ENCODE measurements around the gene MYOG. TPM values are rescaled to one million over a fixed set of nuclear protein-coding genes. Genes with fewer than 3 reads are reported as not detected.

The MYOG gene
- total RNA-seq, result 1 to 10 TPM in 1 of 2 donors, not detected in 1; 4.4 TPM

GRCh38 chr1:203085528-203086406 lies at the start of gene MYOG:
Gene MYOG, minus strand, starts transcription at chr1:203086012. Its CDS starts 51 bp downstream, at chr1:203085961.
- no peak for DNase-seq (ENCODE audit: low spot score)
- Histone ChIP-seq H3K36me3 (no peaks in the 10 kb centered on the region), H3K27ac (no peak within 1 kb of the TSS), H3K4me3 (no peak within 1 kb of the TSS), H3K4me1 (replicated peaks) (no peaks in the 10 kb centered on the region), H3K27me3 (replicated peaks; ENCODE audit: insufficient read depth) (no peaks in the 10 kb centered on the region), H3K9me3 (no peaks in the 10 kb centered on the region)
- WGBS, result 86% methylated on average over 36 of the region's 36 CpGs
- TF ChIP-seq POLR2A (IDR thresholded peaks at IDR 0.05) (no peak), POLR2AphosphoS5 (IDR thresholded peaks at IDR 0.05) (no peak), CTCF (IDR thresholded peaks at IDR 0.05) (no peak)
- intact Hi-C loops (cut with DNase I), result no loop called here

DNA sequence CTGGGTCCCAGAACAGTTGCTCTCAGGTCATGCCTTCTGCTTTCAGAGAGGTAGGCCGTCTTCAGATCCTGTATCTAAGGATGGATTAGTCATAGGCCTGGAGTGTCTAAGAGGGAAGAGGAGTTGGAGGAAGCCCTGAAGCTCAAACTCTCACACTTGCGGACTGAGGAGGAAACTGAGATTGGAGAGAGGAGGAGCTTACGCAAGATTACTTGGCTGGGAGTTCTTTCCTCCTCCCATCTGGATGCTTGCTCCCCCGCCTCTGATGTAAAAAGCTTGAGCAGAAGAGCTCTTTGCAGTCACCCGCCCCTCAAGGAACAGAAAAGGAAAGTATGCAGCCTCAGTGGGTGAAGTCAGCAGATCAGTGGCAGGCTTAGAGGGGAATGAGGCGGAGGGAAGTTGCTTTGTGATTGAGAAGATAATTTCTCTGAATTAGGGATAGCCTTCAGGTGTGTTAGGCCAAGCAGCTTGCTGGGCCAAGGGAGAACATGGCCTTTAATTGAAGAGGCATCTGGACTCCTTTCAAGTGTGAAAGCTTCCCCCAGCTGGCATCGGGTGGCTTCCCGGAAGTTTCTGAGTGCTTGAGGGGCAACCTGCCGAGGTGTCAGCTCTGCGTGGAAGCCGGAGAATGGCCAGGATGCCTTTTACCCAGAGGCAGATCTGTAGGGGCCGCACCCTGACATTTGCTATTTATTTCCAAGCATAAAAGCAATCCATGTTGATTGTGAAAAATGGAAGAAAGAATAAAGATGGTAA lies 48.3 kb upstream of the MYOG start:
- TF ChIP-seq POLR2A (IDR thresholded peaks at IDR 0.05) (no peak), POLR2AphosphoS5 (IDR thresholded peaks at IDR 0.05) (no peak), CTCF (IDR thresholded peaks at IDR 0.05) (no peak)
- DNase-seq (ENCODE audit: low spot score), result no peak
- H3K27ac ChIP-seq, result no peak overlapping the region
- 80% methylated on average over 12 of the region's 12 CpGs for WGBS
- no peaks in the 10 kb centered on the region for H3K27me3 ChIP-seq (replicated peaks; ENCODE audit: insufficient read depth)
- H3K4me3 ChIP-seq, result no peak overlapping the region
- intact Hi-C loops (cut with DNase I), result no loop called here
- no peaks in the 10 kb centered on the region for H3K4me1 ChIP-seq (replicated peaks)
- no peaks in the 10 kb centered on the region for H3K36me3 ChIP-seq
- no peaks in the 10 kb centered on the region for H3K9me3 ChIP-seq

- peaks cover 5% of the 10 kb centered on the region for H3K27me3 ChIP-seq (replicated peaks; ENCODE audit: insufficient read depth)
- no peak for TF ChIP-seq CTCF (IDR thresholded peaks at IDR 0.05)
- no peak for TF ChIP-seq POLR2A (IDR thresholded peaks at IDR 0.05)
- TF ChIP-seq POLR2AphosphoS5 (IDR thresholded peaks at IDR 0.05), result no peak
- 95% methylated on average over 8 of the region's 9 CpGs for WGBS
- intact Hi-C loops (cut with DNase I), result no loop called here
- DNase-seq (ENCODE audit: low spot score), result no peak
- H3K27ac ChIP-seq, result no peak overlapping the region
- peaks cover 6% of the 10 kb centered on the region for H3K4me1 ChIP-seq (replicated peaks)
- no peaks in the 10 kb centered on the region for H3K36me3 ChIP-seq
- no peak overlapping the region for H3K4me3 ChIP-seq
- H3K9me3 ChIP-seq, result no peaks in the 10 kb centered on the region
Observed at GRCh38 chr1:203131548-203132200, 45.9 kb upstream of the MYOG start.

DNA sequence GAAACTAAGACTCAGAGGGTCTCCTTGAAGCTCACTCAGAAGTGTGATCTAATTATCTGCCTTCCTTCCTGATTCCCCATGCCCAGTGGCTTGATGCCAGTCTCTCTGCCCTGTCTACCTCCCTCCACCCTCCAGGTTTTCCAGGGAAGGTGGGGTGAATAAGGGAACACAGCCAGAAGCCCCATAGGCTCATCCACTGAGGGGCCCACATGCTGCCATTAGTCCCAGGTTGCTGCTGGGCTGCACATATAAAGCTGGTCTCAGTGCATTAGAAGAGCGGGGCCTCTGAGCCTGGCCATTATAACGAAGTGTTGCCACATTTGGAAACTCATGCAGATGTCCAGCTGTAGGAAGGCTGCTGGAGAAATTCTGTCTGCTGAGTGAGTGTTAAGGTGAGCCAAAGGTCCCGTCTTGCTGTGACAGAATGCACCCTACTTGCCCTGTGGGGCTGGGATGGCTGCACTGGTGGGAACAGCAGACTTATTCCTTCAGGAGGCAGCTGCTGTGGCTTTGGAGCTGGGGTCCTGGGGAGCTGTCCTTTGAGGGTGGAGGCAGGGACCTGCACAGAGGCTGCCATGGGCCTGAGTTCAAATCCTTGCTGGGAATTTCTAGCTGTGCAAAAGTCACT lies 44.7 kb upstream of the MYOG start:
- 89% methylated on average over 3 of the region's 3 CpGs for WGBS
- DNase-seq (ENCODE audit: low spot score), result no peak
- Histone ChIP-seq H3K36me3 (no peaks in the 10 kb centered on the region), H3K4me3 (no peak overlapping the region), H3K9me3 (no peaks in the 10 kb centered on the region), H3K27ac (no peak overlapping the region), H3K27me3 (replicated peaks; ENCODE audit: insufficient read depth) (peaks cover 9% of the 10 kb centered on the region), H3K4me1 (replicated peaks) (peaks cover 6% of the 10 kb centered on the region)
- TF ChIP-seq POLR2AphosphoS5 (IDR thresholded peaks at IDR 0.05), result no peak
- TF ChIP-seq POLR2A (IDR thresholded peaks at IDR 0.05), result no peak
- no peak for TF ChIP-seq CTCF (IDR thresholded peaks at IDR 0.05)
- intact Hi-C loops (cut with DNase I), result no loop called here

All from prostate gland (tissue), 2 donors.